Gastrocnemius medialis (tissue), 4 donors: ENCODE data around the gene SH3BP4. TPM values are rescaled to one million over a fixed set of nuclear protein-coding genes. Genes with fewer than 3 reads are reported as not detected.

Experiments
- ATAC-seq, 2 donors: fragments of 150-250 bp; one replicate each; pipeline ENCODE4 v1.9.1; 2016
- DNase-seq, 2 donors: peaks; one replicate each; pipeline ENCODE4 v3.0.0-alpha.2; 2019
- H3K27ac ChIP-seq, 4 donors: fragments of 200-600 bp; sonication (generic); 1 replicate in 1 of 4; 2 replicates in 3 of 4; pipeline ENCODE4 v1.5.1; 2016 to 2018; ENCODE audit warnings: mild to moderate bottlenecking in 2 of 4, moderate library complexity in 1 of 4
- H3K27me3 ChIP-seq, 3 donors: fragments of 200-600 bp; sonication (generic) in 2 of 3; 1 replicate in 1 of 3; 2 replicates in 2 of 3; pipeline versions ENCODE4 v1.5.1 to v1.6.0; 2016 to 2019; ENCODE audit warnings: mild to moderate bottlenecking in 1 of 3, moderate library complexity in 1 of 3
- H3K36me3 ChIP-seq, 2 donors: fragments of 200-600 bp; sonication (generic) in 1 of 2; one replicate each; pipeline ENCODE4 v1.5.1; 2017 to 2018
- H3K4me1 ChIP-seq, 2 donors: fragments of 200-600 bp; sonication (generic) in 1 of 2; one replicate each; pipeline ENCODE4 v1.5.1; 2016 to 2017; ENCODE audit warnings: mild to moderate bottlenecking in 2 of 2
- H3K4me3 ChIP-seq, 4 donors: fragments of 200-600 bp; sonication (generic) in 3 of 4; 1 replicate in 1 of 4; 2 replicates in 3 of 4; pipeline ENCODE4 v1.5.1; 2016 to 2019; ENCODE audit warnings: mild to moderate bottlenecking in 2 of 4
- H3K9me3 ChIP-seq, 3 donors: fragments of 200-600 bp; sonication (generic) in 2 of 3; 1 replicate in 1 of 3; 2 replicates in 2 of 3; pipeline ENCODE4 v1.5.1; 2016 to 2019
- POLR2A ChIP-seq, 2 donors: fragments of 450-650 bp; IDR thresholded peaks; one replicate each; pipeline ENCODE4 v1.6.1; 2017; ENCODE audit warnings: antibody characterized with exemption in 2 of 2, mild to moderate bottlenecking in 2 of 2, moderate library complexity in 2 of 2
- in situ Hi-C, 4 donors: fragments of 200-750 bp; cut with MboI; loops; one replicate each; pipeline versions ENCODE4 v1.15.0 to v1.8.0; 2017; ENCODE audit warnings: low sequenced_read_pairs in 4 of 4
- intact Hi-C: fragments of 100-400 bp; cut with DNase I; formaldehyde crosslinking; loops from one replicate; pipeline ENCODE4 v1.15.1; 2023; ENCODE audit warnings: low total_unique reads
- total RNA-seq, 4 donors: library from RNA; depleted of rRNA; stranded (reverse); fragments of >200 nt; gene quantifications; one replicate each; pipeline versions ENCODE4 v1.1.0 to v1.2.3, GENCODE V29; 2016
- TF ChIP-seq, protein P1 (sequence below), 5 experiments: fragments of 450-650 bp in 3 of 5; fragments of 200-600 bp in 2 of 5; sonication (generic) in 2 of 5; IDR thresholded peaks in 4 of 5; conservative IDR thresholded peaks in 1 of 5; 1 replicate in 4 of 5; 2 replicates in 1 of 5; pipeline ENCODE4 v1.5.1; 2016 to 2019; ENCODE audit warnings: antibody characterized with exemption in 5 of 5, mild to moderate bottlenecking in 3 of 5, moderate library complexity in 3 of 5

The SH3BP4 gene
- total RNA-seq, 4 donors from 2014 or later = 10.2 to 36.9 (median 15.9) TPM

DNA sequence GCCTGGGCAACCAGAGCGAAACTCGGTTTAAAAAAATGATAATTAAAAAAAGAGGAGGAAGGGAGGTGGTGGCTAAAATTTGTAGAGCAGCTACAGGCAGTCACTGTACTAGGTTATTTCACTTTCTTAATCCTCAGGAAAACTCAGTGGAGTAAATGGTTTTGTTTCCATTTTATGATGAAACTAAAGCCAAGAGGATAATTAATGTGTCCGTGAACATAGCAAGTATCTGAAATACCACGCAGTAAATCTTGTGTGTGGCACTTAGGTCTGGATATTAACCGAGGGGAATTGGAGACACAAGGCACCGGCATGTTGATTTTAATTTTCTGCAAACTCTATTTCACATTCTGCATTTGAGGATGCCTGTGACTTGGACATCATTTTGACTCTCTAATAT lies 14.5 kb downstream of the SH3BP4 start:
- ATAC-seq (no peak), DNase-seq (no peak)
- Histone ChIP-seq H3K4me1 (peaks cover 13 to 14% of the 10 kb centered on the region in 2 donors), H3K4me3 (no peak overlapping the region), H3K9me3 (no peaks in the 10 kb centered on the region), H3K27me3 (no peaks in the 10 kb centered on the region), H3K36me3 (no peaks in the 10 kb centered on the region), H3K27ac (no peak overlapping the region)
- in situ Hi-C loops (no loop called here), intact Hi-C loops (no loop called here)
- no peak for TF ChIP-seq POLR2A (IDR thresholded peaks at IDR 0.05)
- TF ChIP-seq, protein P1, sequence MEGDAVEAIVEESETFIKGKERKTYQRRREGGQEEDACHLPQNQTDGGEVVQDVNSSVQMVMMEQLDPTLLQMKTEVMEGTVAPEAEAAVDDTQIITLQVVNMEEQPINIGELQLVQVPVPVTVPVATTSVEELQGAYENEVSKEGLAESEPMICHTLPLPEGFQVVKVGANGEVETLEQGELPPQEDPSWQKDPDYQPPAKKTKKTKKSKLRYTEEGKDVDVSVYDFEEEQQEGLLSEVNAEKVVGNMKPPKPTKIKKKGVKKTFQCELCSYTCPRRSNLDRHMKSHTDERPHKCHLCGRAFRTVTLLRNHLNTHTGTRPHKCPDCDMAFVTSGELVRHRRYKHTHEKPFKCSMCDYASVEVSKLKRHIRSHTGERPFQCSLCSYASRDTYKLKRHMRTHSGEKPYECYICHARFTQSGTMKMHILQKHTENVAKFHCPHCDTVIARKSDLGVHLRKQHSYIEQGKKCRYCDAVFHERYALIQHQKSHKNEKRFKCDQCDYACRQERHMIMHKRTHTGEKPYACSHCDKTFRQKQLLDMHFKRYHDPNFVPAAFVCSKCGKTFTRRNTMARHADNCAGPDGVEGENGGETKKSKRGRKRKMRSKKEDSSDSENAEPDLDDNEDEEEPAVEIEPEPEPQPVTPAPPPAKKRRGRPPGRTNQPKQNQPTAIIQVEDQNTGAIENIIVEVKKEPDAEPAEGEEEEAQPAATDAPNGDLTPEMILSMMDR (IDR thresholded peaks at IDR 0.05 in 4 of 5, conservative IDR thresholded peaks at IDR 0.05 in 1 of 5) = no peak

DNA sequence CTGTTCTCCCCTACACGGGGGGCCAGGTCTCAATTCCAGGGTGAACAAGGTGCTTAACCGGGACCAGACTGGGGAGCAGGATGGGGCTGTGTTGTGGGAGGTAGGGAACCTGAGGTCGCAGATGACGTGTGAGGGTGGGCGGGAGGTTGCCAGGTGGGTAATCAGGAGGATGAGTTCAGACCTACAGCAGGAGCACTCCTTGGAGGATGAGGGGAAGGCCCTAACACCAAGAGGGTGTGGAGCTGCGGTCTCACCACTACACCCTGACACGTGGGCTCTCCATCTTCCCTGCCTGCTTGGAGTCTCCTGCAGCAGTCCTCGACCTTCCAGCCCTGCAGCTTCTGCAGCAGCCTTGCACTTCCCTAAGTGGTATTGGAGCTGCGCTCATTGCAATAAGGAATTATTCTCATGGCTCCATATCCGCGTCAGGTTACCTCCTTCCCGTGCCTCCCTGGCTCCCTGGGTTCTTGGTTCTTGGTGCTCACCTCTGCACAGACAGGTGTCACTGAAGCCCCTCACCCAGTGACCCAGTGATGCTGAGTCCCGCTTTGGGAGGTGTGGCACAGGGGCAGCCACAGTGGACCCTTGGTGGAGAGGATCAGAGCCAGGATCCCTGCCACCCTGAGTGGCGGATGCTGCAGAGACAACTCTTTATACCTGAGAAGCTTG lies 15.5 kb downstream of the SH3BP4 start:
- intact Hi-C loops (no loop called here), in situ Hi-C loops (no loop called here)
- Histone ChIP-seq H3K4me1 (peaks cover 10 to 13% of the 10 kb centered on the region in 2 donors), H3K9me3 (no peaks in the 10 kb centered on the region), H3K27ac (no peak overlapping the region), H3K36me3 (no peaks in the 10 kb centered on the region), H3K4me3 (no peak overlapping the region), H3K27me3 (no peaks in the 10 kb centered on the region)
- no peak for DNase-seq
- no peak for ATAC-seq
- TF ChIP-seq POLR2A (IDR thresholded peaks at IDR 0.05) = no peak
- TF ChIP-seq, protein P1 (IDR thresholded peaks at IDR 0.05 in 4 of 5, conservative IDR thresholded peaks at IDR 0.05 in 1 of 5) = no peak

DNA sequence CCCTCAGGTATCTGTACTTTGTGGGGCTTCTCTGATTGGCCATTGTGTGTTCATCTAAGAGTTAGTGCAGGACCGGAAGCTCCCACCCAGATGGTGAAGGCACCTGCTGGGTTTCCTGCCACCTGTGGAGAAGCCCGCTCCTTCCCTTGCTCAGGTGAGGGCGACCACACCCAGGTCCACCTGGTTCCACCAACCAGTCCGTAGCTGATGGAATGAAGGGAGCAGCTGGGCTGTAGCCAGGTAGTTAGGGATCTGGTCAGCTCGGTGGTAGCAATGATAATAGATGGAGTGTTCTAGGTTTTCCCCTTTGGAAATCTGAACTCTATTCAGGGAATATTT lies 16.0 kb downstream of the SH3BP4 start:
- Histone ChIP-seq H3K4me1 (peaks cover 10 to 13% of the 10 kb centered on the region in 2 donors), H3K27me3 (no peaks in the 10 kb centered on the region), H3K27ac (no peak overlapping the region), H3K4me3 (no peak overlapping the region), H3K9me3 (no peaks in the 10 kb centered on the region), H3K36me3 (no peaks in the 10 kb centered on the region)
- in situ Hi-C loops = no loop called here
- intact Hi-C loops = no loop called here
- ATAC-seq (no peak), DNase-seq (no peak)
- TF ChIP-seq POLR2A (IDR thresholded peaks at IDR 0.05) = no peak
- TF ChIP-seq, protein P1 (IDR thresholded peaks at IDR 0.05 in 4 of 5, conservative IDR thresholded peaks at IDR 0.05 in 1 of 5) = no peak

DNA sequence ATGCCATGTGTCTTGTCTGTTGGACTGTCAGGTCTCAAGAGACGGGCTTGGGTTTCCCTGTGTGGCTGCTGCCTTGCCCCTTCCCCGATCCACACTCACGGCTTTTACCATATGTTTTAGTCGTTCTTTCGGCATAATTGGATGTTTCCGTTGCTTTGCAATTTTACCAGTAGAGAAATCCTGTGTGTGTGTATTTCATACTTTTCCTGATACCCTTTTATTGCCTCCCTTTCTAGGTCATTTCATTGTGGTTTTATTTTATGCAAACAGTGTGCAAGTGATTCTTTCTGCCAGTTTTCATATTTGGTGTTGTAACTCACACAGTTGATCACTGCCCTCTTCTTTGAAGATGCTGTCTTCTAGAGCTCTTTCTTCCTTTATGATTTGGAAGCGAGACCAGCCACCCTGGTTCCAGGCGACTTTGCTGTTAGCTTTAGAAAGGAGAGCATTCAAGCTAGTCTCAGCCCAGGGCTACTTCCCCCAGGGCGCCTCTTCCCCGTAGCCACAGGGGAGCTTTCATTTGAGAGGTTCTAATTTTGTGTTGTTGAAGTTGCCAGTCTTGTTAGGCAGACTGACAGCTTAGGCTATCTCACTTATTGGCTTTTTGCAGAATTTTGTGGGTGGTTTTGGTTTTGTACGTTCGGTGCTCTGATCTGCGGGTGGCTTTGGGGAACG lies 17.0 kb downstream of the SH3BP4 start:
- Histone ChIP-seq H3K4me3 (no peak overlapping the region), H3K27me3 (no peaks in the 10 kb centered on the region), H3K9me3 (no peaks in the 10 kb centered on the region), H3K4me1 (peaks cover 9 to 13% of the 10 kb centered on the region in 2 donors), H3K36me3 (no peaks in the 10 kb centered on the region), H3K27ac (no peak overlapping the region)
- in situ Hi-C loops (no loop called here), intact Hi-C loops (no loop called here)
- ATAC-seq (no peak), DNase-seq (no peak)
- no peak for TF ChIP-seq POLR2A (IDR thresholded peaks at IDR 0.05)
- TF ChIP-seq, protein P1 (IDR thresholded peaks at IDR 0.05 in 4 of 5, conservative IDR thresholded peaks at IDR 0.05 in 1 of 5) = no peak
